T-cell (primary cell): ENCODE results near the gene AASDHPPT. TPM values are rescaled to one million over a fixed set of nuclear protein-coding genes. Genes with fewer than 3 reads are reported as not detected.

Source experiments
- ATAC-seq, 4 experiments: fragments of 200-7000 bp in 3 of 4; fragments of 150-1000 bp in 1 of 4; cut with Tn5 transposase; replicated peaks in 1 of 4; 1 replicate in 3 of 4; 2 replicates in 1 of 4; pipeline ENCODE4 v1.10.0; 2021; ENCODE audit warnings: moderate library complexity in 3 of 4, mild to moderate bottlenecking in 2 of 4, moderate number of reproducible peaks in 1 of 4
- CTCF ChIA-PET, 2 donors: fragments of 300-600 bp; sonication (Branson Sonifier 250); formaldehyde crosslinking; loops; one replicate each; lab custom pipeline; 2022; ENCODE audit warnings: antibody characterized with exemption in 2 of 2; lab: Charles Lee
- POLR2A ChIA-PET, 2 donors: fragments of 300-600 bp; sonication (Branson Sonifier 250); formaldehyde crosslinking; loops; one replicate each; lab custom pipeline; 2022; ENCODE audit warnings: antibody characterized with exemption in 2 of 2; lab: Charles Lee
- DNase-seq, 35 experiments: peaks; one replicate each; pipeline versions ENCODE4 v3.0.0 to v3.0.0-alpha.2; 2013 to 2023
- H3K27ac ChIP-seq: one replicate; pipeline ENCODE4 v1.5.1; 2013; ENCODE audit warnings: low read length
- H3K27me3 ChIP-seq, 2 experiments: replicated peaks in 1 of 2; 1 replicate in 1 of 2; 2 replicates in 1 of 2; pipeline versions ENCODE4 v1.6.1 to v1.7.0; 2013; ENCODE audit warnings: low read length in 1 of 2, mixed read lengths in 1 of 2; ENCODE audit not compliant: control insufficient read depth in 2 of 2, insufficient read depth in 2 of 2; ENCODE audit errors: extremely low read depth in 1 of 2
- H3K36me3 ChIP-seq, 2 donors: 1 replicate in 1 of 2; 2 replicates in 1 of 2; pipeline versions ENCODE4 v1.6.1 to v1.7.0; 2013; ENCODE audit warnings: low read length in 1 of 2; ENCODE audit not compliant: control insufficient read depth in 2 of 2, insufficient read depth in 1 of 2; ENCODE audit errors: extremely low read depth in 1 of 2
- H3K4me1 ChIP-seq, 2 experiments: 1 replicate in 1 of 2; 2 replicates in 1 of 2; pipeline versions ENCODE4 v1.6.1 to v1.7.0; 2013; ENCODE audit warnings: low read length in 2 of 2, mixed read lengths in 1 of 2; ENCODE audit not compliant: insufficient read depth in 2 of 2, control insufficient read depth in 1 of 2; ENCODE audit errors: extremely low read depth in 1 of 2
- H3K4me3 ChIP-seq, 2 donors: 1 replicate in 1 of 2; 2 replicates in 1 of 2; pipeline versions ENCODE4 v1.5.1 to v1.7.0; 2013; ENCODE audit warnings: mild to moderate bottlenecking in 2 of 2, low read length in 1 of 2, moderate library complexity in 1 of 2; ENCODE audit not compliant: control insufficient read depth in 1 of 2; ENCODE audit errors: extremely low read depth in 1 of 2
- H3K9me3 ChIP-seq: 2 replicates; pipeline ENCODE4 v1.7.0; 2013
- H3K27ac Mint-ChIP-seq, 2 donors: one replicate each; pipeline ENCODE4 v1.8.0; 2020 to 2021; ENCODE audit warnings: mild to moderate bottlenecking in 2 of 2, mixed read lengths in 2 of 2
- H3K27me3 Mint-ChIP-seq, 2 donors: one replicate each; pipeline ENCODE4 v1.8.0; 2021 to 2022; ENCODE audit warnings: mixed read lengths in 2 of 2
- H3K36me3 Mint-ChIP-seq: one replicate; pipeline ENCODE4 v1.8.0; 2021; ENCODE audit warnings: mixed read lengths
- H3K4me1 Mint-ChIP-seq, 3 donors: one replicate each; pipeline ENCODE4 v1.8.0; 2020 to 2022; ENCODE audit warnings: mixed read lengths in 3 of 3, mild to moderate bottlenecking in 1 of 3
- H3K4me3 Mint-ChIP-seq, 3 donors: one replicate each; pipeline ENCODE4 v1.8.0; 2020 to 2022; ENCODE audit warnings: mild to moderate bottlenecking in 3 of 3, mixed read lengths in 3 of 3, moderate library complexity in 3 of 3
- H3K9me3 Mint-ChIP-seq, 3 donors: one replicate each; pipeline ENCODE4 v1.8.0; 2020 to 2022; ENCODE audit warnings: mixed read lengths in 3 of 3
- WGBS: methylation state at CpG from one replicate; pipeline ENCODE4 v1.1.5; 2013; ENCODE audit warnings: missing lambda C conversion rate; ENCODE audit not compliant: insufficient coverage; 5-methylcytosine and 5-hydroxymethylcytosine counted together
- total RNA-seq, 35 experiments: library from RNA in 6 of 35; stranded (reverse) in 6 of 35; fragments of 120-200 nt in 1 of 35; gene quantifications; one replicate each; pipeline versions ENCODE4 v1.2.1 to v1.2.4 and lab custom pipeline; 2013 to 2026

AASDHPPT gene
- total RNA-seq, 5 donors from 2014 or later (not counting 1 experiment from before 2014, with no cell fraction given) = 17.8 to 33.0 (median 31.1) TPM

DNA sequence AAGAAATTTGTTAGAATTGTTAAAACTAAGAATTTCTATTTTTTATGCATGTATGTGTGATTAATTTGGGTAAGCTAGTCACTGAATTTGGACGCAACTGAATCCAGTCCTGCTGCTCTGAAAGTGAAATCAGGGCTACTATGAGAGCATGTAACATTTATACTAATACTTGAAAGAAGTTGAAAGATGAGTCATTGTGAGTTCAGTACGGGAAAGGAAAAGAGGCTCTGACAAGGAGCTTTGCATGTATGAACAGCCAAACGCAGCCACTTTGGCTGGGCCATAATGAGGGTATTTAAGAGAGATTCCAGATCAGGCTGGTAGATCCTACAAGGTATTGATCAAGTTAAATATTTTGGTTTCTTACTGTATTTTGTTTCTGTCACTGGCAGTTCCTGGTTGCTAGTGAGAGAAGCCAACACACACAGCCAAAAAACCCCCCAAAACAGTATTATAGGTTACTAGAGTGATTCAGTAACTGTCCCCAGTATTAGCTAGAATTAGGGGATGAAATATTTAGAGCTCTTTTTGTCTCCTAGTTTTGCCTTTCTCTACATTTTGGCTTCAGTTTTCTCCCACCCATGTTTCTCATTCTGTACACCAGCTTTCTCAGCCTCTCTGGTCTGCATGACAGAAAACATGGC lies 14.1 kb downstream of the AASDHPPT start:
- H3K4me1 ChIP-seq = peaks cover 0 to 9% of the 10 kb centered on the region in 2 experiments
- no peak overlapping the region for H3K4me3 ChIP-seq
- Mint-ChIP-seq H3K27ac (peak overlapping the region in 1 of 2 donors; percentile 13), H3K4me1 (peaks cover 34 to 39% (median 35%) of the 10 kb centered on the region in 3 donors), H3K4me3 (no peak overlapping the region), H3K9me3 (no peaks in the 10 kb centered on the region), H3K27me3 (no peaks in the 10 kb centered on the region), H3K36me3 (peaks cover 54% of the 10 kb centered on the region)
- CTCF ChIA-PET = interaction anchor here in 1 of 2 donors (1.1 to 1.3 kb wide), 2 partner anchors 11 to 14 kb away, joined by 3 to 8 read pairs; partner anchors contain the start of genes AASDHPPT and KBTBD3
- no peak for DNase-seq
- no peak for ATAC-seq
- H3K36me3 ChIP-seq = peaks cover 4 to 61% of the 10 kb centered on the region in 2 donors
- no peak overlapping the region for H3K27ac ChIP-seq
- 29% methylated on average over 2 of the region's 3 CpGs for WGBS
- H3K9me3 ChIP-seq = no peaks in the 10 kb centered on the region
- H3K27me3 ChIP-seq = no peaks in the 10 kb centered on the region
- POLR2A ChIA-PET = no interaction called here

DNA sequence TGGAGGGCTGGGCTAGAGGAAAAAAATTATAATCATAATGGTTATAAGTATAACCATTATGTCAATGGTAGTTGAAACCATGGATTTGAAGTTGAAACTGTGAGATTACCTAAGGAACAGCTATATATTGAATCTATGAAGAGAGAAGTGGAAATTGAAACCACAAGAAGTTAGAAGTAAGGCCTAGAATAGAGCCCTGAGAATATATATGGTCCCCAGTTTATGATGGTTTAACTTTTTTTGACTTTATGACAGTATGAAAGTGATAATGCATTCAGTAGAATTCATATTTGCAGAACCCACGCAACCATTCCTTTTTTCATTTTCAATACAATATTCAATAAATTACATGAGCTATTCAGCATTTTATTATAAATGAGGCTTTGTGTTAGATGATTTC lies 15.0 kb downstream of the AASDHPPT start:
- Mint-ChIP-seq H3K9me3 (no peaks in the 10 kb centered on the region), H3K27ac (no peak overlapping the region), H3K4me1 (peaks cover 27 to 32% (median 29%) of the 10 kb centered on the region in 3 donors), H3K4me3 (no peak overlapping the region), H3K27me3 (no peaks in the 10 kb centered on the region), H3K36me3 (peaks cover 60% of the 10 kb centered on the region)
- Histone ChIP-seq H3K27me3 (no peaks in the 10 kb centered on the region), H3K4me1 (peaks cover 0 to 4% of the 10 kb centered on the region in 2 experiments), H3K9me3 (no peaks in the 10 kb centered on the region), H3K4me3 (no peak overlapping the region), H3K27ac (no peak overlapping the region), H3K36me3 (peaks cover 4 to 64% of the 10 kb centered on the region in 2 donors)
- ATAC-seq = no peak
- DNase-seq = no peak
- POLR2A ChIA-PET = no interaction called here
- CTCF ChIA-PET = interaction anchor here in 1 of 2 donors (1.3 kb wide), 1 partner anchor 15 kb away, joined by 8 read pairs; the partner anchor contains the start of genes AASDHPPT and KBTBD3
- no CpG with 5 or more reads among the region's 1 CpG for WGBS

GRCh38 chr11:106098893-106099553 lies 21.6 kb downstream of the AASDHPPT start:
- H3K27me3 Mint-ChIP-seq = no peaks in the 10 kb centered on the region
- Histone ChIP-seq H3K4me1 (no peaks in the 10 kb centered on the region), H3K27ac (no peak overlapping the region), H3K4me3 (no peak overlapping the region), H3K27me3 (no peaks in the 10 kb centered on the region), H3K9me3 (no peaks in the 10 kb centered on the region), H3K36me3 (peaks cover 4 to 35% of the 10 kb centered on the region in 2 donors)
- DNase-seq = no peak
- CTCF ChIA-PET = interaction anchor here in 1 of 2 donors (0.7 to 1.1 kb wide), 2 partner anchors 12 to 13 kb away, joined by 3 to 4 read pairs; no protein-coding TSS in a partner anchor
- H3K9me3 Mint-ChIP-seq = peaks cover 0 to 4% (median 0%) of the 10 kb centered on the region in 3 donors
- no peak overlapping the region for H3K4me3 Mint-ChIP-seq
- no peaks in the 10 kb centered on the region for H3K4me1 Mint-ChIP-seq
- no peak overlapping the region for H3K27ac Mint-ChIP-seq
- no CpG with 5 or more reads among the region's 1 CpG for WGBS
- POLR2A ChIA-PET = no interaction called here
- H3K36me3 Mint-ChIP-seq = peaks cover 39% of the 10 kb centered on the region
- no peak for ATAC-seq

DNA sequence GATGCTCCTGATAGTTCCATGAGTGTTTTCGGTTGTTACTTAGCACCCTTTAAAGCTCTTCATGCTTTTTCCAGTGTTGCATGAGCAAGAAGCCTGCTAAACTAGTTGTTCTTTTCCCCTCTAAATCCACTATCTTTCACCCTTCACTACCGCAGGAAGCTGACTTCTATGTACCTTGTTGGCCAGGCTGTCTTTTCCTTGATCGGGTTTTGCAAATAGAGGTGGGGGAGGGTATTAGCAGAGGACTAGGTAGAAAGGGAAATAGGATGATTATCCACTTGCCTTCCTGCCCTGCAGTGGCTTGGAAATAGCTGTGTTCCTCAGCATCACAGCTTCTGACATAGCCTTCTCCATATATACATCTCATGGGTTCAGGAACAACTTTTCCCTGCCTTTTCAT lies 23.9 kb downstream of the AASDHPPT start:
- ChIA-PET CTCF (no interaction called here), POLR2A (no interaction called here)
- DNase-seq (no peak), ATAC-seq (no peak)
- peaks cover 0 to 4% (median 0%) of the 10 kb centered on the region in 3 donors for H3K9me3 Mint-ChIP-seq
- no peaks in the 10 kb centered on the region for H3K27me3 Mint-ChIP-seq
- Histone ChIP-seq H3K27ac (no peak overlapping the region), H3K27me3 (no peaks in the 10 kb centered on the region), H3K4me1 (no peaks in the 10 kb centered on the region), H3K4me3 (no peak overlapping the region), H3K36me3 (peaks cover 0 to 14% of the 10 kb centered on the region in 2 donors), H3K9me3 (no peaks in the 10 kb centered on the region)
- H3K36me3 Mint-ChIP-seq = peaks cover 24% of the 10 kb centered on the region
- H3K27ac Mint-ChIP-seq = no peak overlapping the region
- no peak overlapping the region for H3K4me3 Mint-ChIP-seq
- no peaks in the 10 kb centered on the region for H3K4me1 Mint-ChIP-seq
- no CpG with 5 or more reads among the region's 3 CpGs for WGBS

DNA sequence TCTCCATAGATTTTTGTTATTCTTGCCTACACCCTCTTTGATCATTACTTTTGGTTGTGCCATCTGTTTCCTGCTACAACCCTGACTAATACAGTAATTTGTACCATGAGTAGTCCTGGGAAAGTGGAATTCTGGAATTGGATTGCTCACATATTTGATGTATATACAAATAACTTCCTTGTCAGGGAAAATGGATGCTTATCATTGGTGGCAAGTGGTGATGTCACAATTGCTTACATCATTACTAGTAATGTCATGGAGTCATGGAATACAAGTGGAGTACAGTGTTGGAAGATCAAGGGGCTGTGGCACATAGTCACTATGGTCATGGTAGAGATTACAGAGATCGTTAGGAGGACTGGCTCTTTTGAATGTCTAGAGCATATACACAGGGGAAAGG lies 24.4 kb downstream of the AASDHPPT start:
- Mint-ChIP-seq H3K27ac (no peak overlapping the region), H3K4me3 (no peak overlapping the region), H3K27me3 (no peaks in the 10 kb centered on the region), H3K36me3 (peaks cover 19% of the 10 kb centered on the region), H3K9me3 (peaks cover 0 to 4% (median 0%) of the 10 kb centered on the region in 3 donors), H3K4me1 (no peaks in the 10 kb centered on the region)
- no peak overlapping the region for H3K27ac ChIP-seq
- no CpG with 5 or more reads among the region's 1 CpG for WGBS
- no peak overlapping the region for H3K4me3 ChIP-seq
- H3K27me3 ChIP-seq = no peaks in the 10 kb centered on the region
- DNase-seq (no peak), ATAC-seq (no peak)
- CTCF ChIA-PET = interaction anchor here (0.6 to 1.0 kb wide), 2 partner anchors 9 to 54 kb away, joined by 3 read pairs; no protein-coding TSS in a partner anchor
- POLR2A ChIA-PET = no interaction called here
- H3K9me3 ChIP-seq = no peaks in the 10 kb centered on the region
- peaks cover 0 to 11% of the 10 kb centered on the region in 2 donors for H3K36me3 ChIP-seq
- no peaks in the 10 kb centered on the region for H3K4me1 ChIP-seq

DNA sequence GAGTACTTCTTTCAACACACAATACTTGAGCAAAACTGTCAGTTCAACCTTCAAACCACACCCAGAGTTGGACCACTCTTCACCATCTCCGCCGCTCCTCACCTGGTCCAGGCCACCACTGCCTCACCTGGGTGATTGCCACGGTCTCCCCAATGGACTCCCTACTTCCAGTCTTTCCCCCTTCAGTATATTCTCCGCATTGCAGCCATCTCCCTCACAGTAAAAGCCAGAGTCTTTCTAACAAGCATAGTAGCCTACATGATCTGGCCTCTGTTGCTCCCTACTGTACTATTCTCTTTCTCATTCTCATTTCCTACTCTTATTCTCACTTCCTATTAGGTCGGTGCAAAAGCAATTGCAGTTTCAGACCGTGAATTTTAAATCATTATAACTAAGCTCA lies 28.5 kb downstream of the AASDHPPT start:
- ATAC-seq (no peak), DNase-seq (no peak)
- Histone ChIP-seq H3K4me3 (no peak overlapping the region), H3K36me3 (no peaks in the 10 kb centered on the region), H3K4me1 (no peaks in the 10 kb centered on the region), H3K27ac (no peak overlapping the region), H3K27me3 (no peaks in the 10 kb centered on the region), H3K9me3 (no peaks in the 10 kb centered on the region)
- Mint-ChIP-seq H3K36me3 (no peaks in the 10 kb centered on the region), H3K27me3 (peaks cover 3 to 9% of the 10 kb centered on the region in 2 donors), H3K27ac (no peak overlapping the region), H3K4me1 (no peaks in the 10 kb centered on the region), H3K9me3 (peaks cover 0 to 4% (median 0%) of the 10 kb centered on the region in 3 donors), H3K4me3 (no peak overlapping the region)
- WGBS = 78% methylated on average over 5 of the region's 6 CpGs
- ChIA-PET POLR2A (no interaction called here), CTCF (no interaction called here)
